Small intestine (tissue), 7 donors: ENCODE data around the gene IBTK. TPM values are rescaled to one million over a fixed set of nuclear protein-coding genes. Genes with fewer than 3 reads are reported as not detected.
"Not testable (repeated sequence)": the region's sequence is repeated elsewhere in the genome, so short reads cannot be mapped to it uniquely, and the experiment has no call there.

Experiments
- DNase-seq, 2 donors: peaks; one replicate each; pipeline versions ENCODE4 v3.0.0 to v3.0.0-alpha.2; 2013
- FAIRE-seq: peaks from 2 replicates; lab custom pipeline; 2012; peaks lifted over from hg19 to GRCh38; lab: Jason Lieb, UNC
- H3K27ac ChIP-seq, 3 donors: one replicate each; pipeline ENCODE4 v1.5.1; 2013; ENCODE audit warnings: low read length in 2 of 3, mild to moderate bottlenecking in 2 of 3, control low read depth in 1 of 3, inconsistent platforms in 1 of 3, low read depth in 1 of 3, moderate library complexity in 1 of 3
- H3K27me3 ChIP-seq, 3 donors: one replicate each; pipeline ENCODE4 v1.6.1; 2013; ENCODE audit warnings: low read length in 3 of 3, inconsistent platforms in 1 of 3; ENCODE audit not compliant: control insufficient read depth in 3 of 3, insufficient read depth in 3 of 3
- H3K36me3 ChIP-seq, 3 donors: one replicate each; pipeline ENCODE4 v1.6.1; 2013; ENCODE audit warnings: low read length in 3 of 3, inconsistent platforms in 1 of 3, low read depth in 1 of 3, mild to moderate bottlenecking in 1 of 3, moderate library complexity in 1 of 3; ENCODE audit not compliant: control insufficient read depth in 3 of 3, insufficient read depth in 2 of 3
- H3K4me1 ChIP-seq, 3 donors: one replicate each; pipeline ENCODE4 v1.6.1; 2013; ENCODE audit warnings: low read length in 2 of 3, inconsistent platforms in 1 of 3, low read depth in 1 of 3, mild to moderate bottlenecking in 1 of 3, moderate library complexity in 1 of 3; ENCODE audit not compliant: control insufficient read depth in 3 of 3, insufficient read depth in 2 of 3
- H3K4me3 ChIP-seq, 3 donors: one replicate each; pipeline ENCODE4 v1.5.1; 2013; ENCODE audit warnings: low read length in 3 of 3, control low read depth in 1 of 3, inconsistent platforms in 1 of 3, low read depth in 1 of 3, mild to moderate bottlenecking in 1 of 3, moderate library complexity in 1 of 3
- H3K9me3 ChIP-seq, 2 donors: one replicate each; pipeline ENCODE4 v1.6.1; 2013; ENCODE audit warnings: low read depth in 1 of 2, low read length in 1 of 2; ENCODE audit not compliant: control insufficient read depth in 2 of 2, insufficient read depth in 1 of 2
- WGBS, 3 donors: extraction: QIAGEN DNeasy Blood & Tissue Kit; methylation state at CpG; one replicate each; pipeline ENCODE4 v1.1.7; 2013; 5-methylcytosine and 5-hydroxymethylcytosine counted together
- polyA plus RNA-seq, 4 donors: library from polyadenylated mRNA; stranded (reverse) in 3 of 4; unstranded in 1 of 4; fragments of 200-250 nt in 3 of 4; fragments of 120-200 nt in 1 of 4; gene quantifications; one replicate each; pipeline versions ENCODE4 v1.2.1 to v1.2.3, GENCODE V29; 2013
- donor health status: healthy with polysubstance abuse.
- donor health status: control.
- donor health status: control.
- donor health status: Bipolar disorder and iron deficiency.
- donor health status: healthy.

Gene IBTK
- polyA plus RNA-seq, 4 donors: 19.1 to 40.7 (median 28.9) TPM

DNA sequence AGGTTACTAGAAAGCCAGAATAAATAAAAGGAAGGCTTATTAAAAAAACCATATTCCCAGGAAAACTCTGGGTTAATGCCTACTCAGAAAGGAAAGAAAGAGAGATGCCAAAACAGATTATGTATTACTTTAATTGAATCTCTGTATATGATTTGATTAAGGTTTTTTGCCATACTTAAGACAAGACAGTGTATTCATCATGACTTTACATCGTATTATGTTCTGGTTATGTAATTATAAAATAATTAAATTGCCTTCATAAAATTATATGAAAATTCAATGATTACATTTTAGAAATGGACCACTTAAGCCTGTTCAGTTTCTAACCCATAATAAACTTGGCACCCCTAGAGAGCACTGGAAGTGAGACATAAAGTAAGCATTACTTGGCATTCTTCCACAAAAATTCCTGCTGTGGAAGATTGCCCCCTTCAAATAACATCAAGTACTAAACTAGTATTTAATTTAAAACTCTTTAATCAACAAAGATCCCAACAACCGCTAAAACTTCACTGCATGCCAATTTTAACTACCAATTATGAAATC lies 20.8 kb upstream of the IBTK start:
- H3K27ac ChIP-seq: no peak overlapping the region
- peaks cover 0 to 2% (median 0%) of the 10 kb centered on the region in 3 donors for H3K27me3 ChIP-seq
- no peak overlapping the region for H3K4me3 ChIP-seq
- DNase-seq (no peak), FAIRE-seq (no peak)
- WGBS, 3 donors: 53 to 68% (median 63%) methylated on average over 2 of the region's 2 CpGs
- H3K9me3 ChIP-seq: no peaks in the 10 kb centered on the region
- no peaks in the 10 kb centered on the region for H3K4me1 ChIP-seq
- H3K36me3 ChIP-seq: no peaks in the 10 kb centered on the region

DNA sequence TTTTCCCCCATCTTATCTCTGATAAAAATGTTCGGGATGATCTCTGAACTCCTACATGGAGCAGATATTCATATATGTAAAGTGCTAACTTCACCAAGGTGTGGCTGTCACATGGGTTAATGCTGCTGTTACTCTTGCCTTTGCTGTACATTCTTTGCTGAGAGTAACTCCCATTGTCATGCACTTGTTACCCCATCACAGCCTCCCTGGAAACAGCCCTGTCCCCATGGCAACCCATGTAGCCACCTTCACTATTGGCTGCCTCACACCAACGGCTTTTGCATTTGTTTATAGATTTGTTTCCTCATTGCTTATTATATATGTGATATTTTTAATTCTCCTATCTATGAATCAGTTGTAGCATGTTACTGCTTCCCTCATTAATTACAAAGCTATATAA lies 17.3 kb upstream of the IBTK start:
- no peak for FAIRE-seq
- Histone ChIP-seq H3K4me1 (no peaks in the 10 kb centered on the region), H3K27me3 (peaks cover 0 to 2% (median 0%) of the 10 kb centered on the region in 3 donors), H3K9me3 (no peaks in the 10 kb centered on the region), H3K36me3 (no peaks in the 10 kb centered on the region), H3K27ac (no peak overlapping the region), H3K4me3 (no peak overlapping the region)
- WGBS, 3 donors: 29 to 66% (median 46%) methylated on average over 2 of the region's 2 CpGs
- no peak for DNase-seq

DNA sequence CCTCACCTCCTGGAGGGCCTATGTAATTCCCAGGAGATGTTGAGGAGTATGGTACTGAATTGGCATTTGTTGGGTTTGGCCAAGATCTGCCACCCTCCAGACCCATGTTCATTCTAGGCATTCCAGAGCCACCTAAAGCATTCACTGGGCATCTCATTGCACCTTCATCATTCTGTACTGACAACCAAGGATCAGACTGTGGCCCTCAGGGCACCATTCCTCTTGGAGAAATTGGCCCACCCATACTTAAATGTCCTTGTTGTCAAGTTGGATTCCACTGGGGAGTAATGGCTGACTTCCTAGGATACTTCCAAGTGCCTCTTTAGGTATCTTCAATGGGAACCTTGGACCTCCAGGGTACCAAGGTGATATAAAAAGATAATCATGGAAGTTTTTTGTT lies 16.8 kb upstream of the IBTK start:
- Histone ChIP-seq H3K4me3 (no peak overlapping the region), H3K36me3 (no peaks in the 10 kb centered on the region), H3K4me1 (no peaks in the 10 kb centered on the region), H3K27ac (no peak overlapping the region), H3K27me3 (peaks cover 0 to 2% (median 0%) of the 10 kb centered on the region in 3 donors), H3K9me3 (no peaks in the 10 kb centered on the region)
- no peak for FAIRE-seq
- DNase-seq: no peak

- no peaks in the 10 kb centered on the region for H3K4me1 ChIP-seq
- no peak overlapping the region for H3K4me3 ChIP-seq
- H3K9me3 ChIP-seq: no peaks in the 10 kb centered on the region
- H3K27me3 ChIP-seq: peaks cover 0 to 2% (median 0%) of the 10 kb centered on the region in 3 donors
- WGBS, 3 donors: 84 to 89% (median 86%) methylated on average over 3 of the region's 3 CpGs
- DNase-seq (no peak), FAIRE-seq (no peak)
- H3K36me3 ChIP-seq: no peaks in the 10 kb centered on the region
- H3K27ac ChIP-seq: no peak overlapping the region
These were observed 16.4 kb upstream of the IBTK start for GRCh38 chr6:82263916-82264315.

GRCh38 chr6:82260997-82261732 lies 13.6 kb upstream of the IBTK start:
- WGBS, 3 donors: 88 to 97% (median 92%) methylated on average over 2 of the region's 2 CpGs
- FAIRE-seq: no peak
- no peaks in the 10 kb centered on the region for H3K36me3 ChIP-seq
- H3K27me3 ChIP-seq: peaks cover 0 to 2% (median 0%) of the 10 kb centered on the region in 3 donors
- H3K9me3 ChIP-seq: no peaks in the 10 kb centered on the region
- no peak for DNase-seq
- no peaks in the 10 kb centered on the region for H3K4me1 ChIP-seq
- H3K27ac ChIP-seq: no peak overlapping the region
- H3K4me3 ChIP-seq: no peak overlapping the region

DNA sequence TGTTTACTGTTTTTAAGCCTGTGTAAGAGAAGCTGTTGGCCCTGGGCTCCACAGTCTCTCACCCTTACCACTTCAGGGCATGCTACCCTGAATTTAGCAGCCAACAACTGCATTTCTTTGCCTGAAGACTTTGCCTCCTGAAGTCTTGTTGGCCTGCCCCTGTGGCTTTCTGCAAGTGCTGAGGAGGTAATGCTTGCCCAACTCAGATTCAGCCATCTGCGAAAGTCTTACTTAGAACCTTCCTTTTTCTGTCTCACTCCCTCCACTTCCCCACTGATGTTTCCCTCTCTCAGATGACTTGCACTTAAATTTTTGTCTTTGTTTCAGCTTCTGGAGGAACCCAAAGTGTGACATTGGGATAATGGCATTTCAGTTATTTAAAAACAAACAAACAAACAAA lies 11.8 kb upstream of the IBTK start:
- no peaks in the 10 kb centered on the region for H3K4me1 ChIP-seq
- 74 to 96% (median 80%) methylated on average over 1 of the region's 1 CpG for whole genome bisulfite sequencing, 3 donors
- no peak overlapping the region for H3K4me3 ChIP-seq
- H3K27ac ChIP-seq: no peak overlapping the region
- no peaks in the 10 kb centered on the region for H3K9me3 ChIP-seq
- H3K27me3 ChIP-seq: peaks cover 0 to 2% (median 0%) of the 10 kb centered on the region in 3 donors
- no peak for FAIRE-seq
- no peaks in the 10 kb centered on the region for H3K36me3 ChIP-seq
- DNase-seq: no peak

- no peaks in the 10 kb centered on the region for H3K27me3 ChIP-seq
- H3K4me1 ChIP-seq: no peaks in the 10 kb centered on the region
- peak in 1 of 2 donors; percentile 11 for DNase-seq
- no peak for FAIRE-seq
- no peaks in the 10 kb centered on the region for H3K36me3 ChIP-seq
- no peaks in the 10 kb centered on the region for H3K9me3 ChIP-seq
- no peak overlapping the region for H3K4me3 ChIP-seq
- 48 to 59% (median 50%) methylated on average over 1 of the region's 1 CpG for WGBS, 3 donors
- no peak overlapping the region for H3K27ac ChIP-seq
These were observed 9.7 kb upstream of the IBTK start for GRCh38 chr6:82257088-82257774.

DNA sequence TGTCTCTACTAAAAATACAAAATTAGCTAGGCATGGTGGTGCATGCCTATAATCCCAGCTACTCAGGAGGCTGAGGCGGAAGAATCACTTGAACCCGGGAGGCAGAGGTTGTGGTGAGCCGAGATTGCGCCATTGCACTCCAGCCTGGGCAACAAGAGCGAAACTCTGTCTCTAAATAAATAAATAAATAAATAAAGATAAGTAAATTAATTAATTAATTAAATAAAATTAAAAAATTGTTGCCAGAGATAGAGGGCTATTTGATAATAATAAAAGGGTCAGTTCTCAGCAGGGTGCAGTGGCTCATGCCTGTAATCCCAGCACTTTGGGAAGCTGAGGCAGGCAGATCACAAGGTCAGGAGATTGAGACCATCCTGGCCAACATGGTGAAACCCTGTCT lies 7.2 kb upstream of the IBTK start:
- H3K9me3 ChIP-seq, H3K4me3 ChIP-seq, H3K27ac ChIP-seq, DNase-seq, FAIRE-seq, H3K27me3 ChIP-seq, H3K4me1 ChIP-seq, H3K36me3 ChIP-seq: not testable (repeated sequence)
- WGBS, 3 donors: 92 to 97% (median 93%) methylated on average over 5 of the region's 5 CpGs
